NB4 (cell line): Measurements from ENCODE around the gene PCSK5.

Experiments used
- CTCF ChIP-seq: IDR thresholded peaks from one replicate; pipeline ENCODE4 v1.5.1; 2012; ENCODE audit warnings: low read depth, low read length
- POLR2A ChIP-seq: IDR thresholded peaks from 2 replicates; pipeline ENCODE4 v1.6.1; 2011; ENCODE audit warnings: mild to moderate bottlenecking; ENCODE audit not compliant: insufficient read length; ENCODE audit errors: extremely low read depth

GRCh38 chr9:75988663-75989062, 98.2 kb downstream of the PCSK5 start:
- TF ChIP-seq POLR2A (no peak), CTCF (no peak)
